H1 (cell line): ENCODE results near the gene ZNF860. TPM values are rescaled to one million over a fixed set of nuclear protein-coding genes. Genes with fewer than 3 reads are reported as not detected.

Experiments used
- CTCF ChIA-PET: fragments of 300-600 bp; sonication (Branson Sonifier 250); formaldehyde crosslinking; loops from one replicate; lab custom pipeline; 2021; ENCODE audit not compliant: partially characterized antibody; lab: Charles Lee
- POLR2A ChIA-PET: fragments of 300-600 bp; sonication (Branson Sonifier 250); formaldehyde crosslinking; loops from one replicate; lab custom pipeline; 2021; ENCODE audit warnings: inconsistent platforms; ENCODE audit not compliant: partially characterized antibody; lab: Charles Lee
- DNase-seq, 2 experiments: peaks; one replicate each; pipeline versions ENCODE4 v3.0.0 to v3.0.0-alpha.2; 2010 to 2022; ENCODE audit warnings: low spot score in 2 of 2, low read depth in 1 of 2, mixed read lengths in 1 of 2
- FAIRE-seq: peaks from 2 replicates; lab custom pipeline; 2011; peaks lifted over from hg19 to GRCh38; lab: Jason Lieb, UNC
- H2AFZ ChIP-seq: 2 replicates; pipeline ENCODE4 v1.8.1; 2012; ENCODE audit warnings: low read length, inconsistent platforms
- H2AK5ac ChIP-seq: 2 replicates; pipeline ENCODE4 v1.6.1; 2013; ENCODE audit warnings: low read depth, low read length
- H2BK120ac ChIP-seq: replicated peaks from 2 replicates; pipeline ENCODE3; 2013; ENCODE audit warnings: low read depth, low read length, inconsistent platforms
- H2BK12ac ChIP-seq: 2 replicates; pipeline ENCODE4 v1.6.1; 2013; ENCODE audit warnings: low read depth, low read length
- H2BK15ac ChIP-seq: 2 replicates; pipeline ENCODE4 v1.6.1; 2013; ENCODE audit warnings: low read length
- H2BK20ac ChIP-seq: 2 replicates; pipeline ENCODE4 v1.6.1; 2013; ENCODE audit warnings: low read length
- H2BK5ac ChIP-seq: 2 replicates; pipeline ENCODE4 v1.6.1; 2013; ENCODE audit warnings: low read depth, low read length
- H3K14ac ChIP-seq: 2 replicates; pipeline ENCODE4 v1.6.1; 2013; ENCODE audit warnings: inconsistent platforms; ENCODE audit not compliant: insufficient read length
- H3K18ac ChIP-seq: 2 replicates; pipeline ENCODE4 v1.6.1; 2013; ENCODE audit warnings: low read length; ENCODE audit errors: extremely low read depth
- H3K23ac ChIP-seq: 2 replicates; pipeline ENCODE4 v1.6.1; 2013; ENCODE audit warnings: inconsistent platforms; ENCODE audit not compliant: insufficient read length
- H3K23me2 ChIP-seq: 2 replicates; pipeline ENCODE4 v1.6.1; 2013; ENCODE audit warnings: low read depth, low read length
- H3K27ac ChIP-seq: 2 replicates; pipeline ENCODE4 v1.6.1; 2011; ENCODE audit warnings: low read depth, low read length, inconsistent platforms
- H3K27me3 ChIP-seq, 4 experiments: replicated peaks in 1 of 4; 1 replicate in 1 of 4; 2 replicates in 3 of 4; pipeline versions ENCODE4 v1.6.1 to v1.8.1; 2011 to 2013; ENCODE audit warnings: low read length in 3 of 4, mild to moderate bottlenecking in 3 of 4, inconsistent platforms in 2 of 4, mixed read lengths in 2 of 4, moderate library complexity in 1 of 4; ENCODE audit not compliant: control insufficient read depth in 3 of 4, insufficient read depth in 3 of 4; ENCODE audit errors: extremely low read depth in 1 of 4
- H3K36me3 ChIP-seq, 4 experiments: 2 replicates each; pipeline versions ENCODE4 v1.6.1 to v1.8.1; 2011 to 2013; ENCODE audit warnings: mild to moderate bottlenecking in 4 of 4, low read length in 3 of 4, moderate library complexity in 2 of 4, control low read depth in 1 of 4, inconsistent platforms in 1 of 4; ENCODE audit not compliant: insufficient read depth in 4 of 4, control insufficient read depth in 2 of 4
- H3K4ac ChIP-seq: replicated peaks from 2 replicates; pipeline ENCODE3; 2013; ENCODE audit warnings: low read length, low read depth, mixed read lengths, inconsistent platforms; ENCODE audit not compliant: insufficient read length
- H3K4me1 ChIP-seq, 4 experiments: replicated peaks in 1 of 4; 1 replicate in 1 of 4; 2 replicates in 3 of 4; pipeline versions ENCODE4 v1.6.1 to v1.8.1; 2011 to 2013; ENCODE audit warnings: low read length in 3 of 4, inconsistent platforms in 2 of 4, mixed read lengths in 1 of 4; ENCODE audit not compliant: insufficient read depth in 4 of 4, control insufficient read depth in 3 of 4
- H3K4me2 ChIP-seq, 2 experiments: 2 replicates each; pipeline versions ENCODE4 v1.6.1 to v1.8.1; 2011 to 2013; ENCODE audit warnings: low read depth in 2 of 2, low read length in 2 of 2, control low read depth in 1 of 2, inconsistent platforms in 1 of 2, mild to moderate bottlenecking in 1 of 2; ENCODE audit not compliant: insufficient read depth in 1 of 2
- H3K4me3 ChIP-seq, 4 experiments: fragments of 200-600, 300-600 bp in 1 of 4; sonication (generic), shearing (Covaris generic), sonication (Bioruptor Twin) in 1 of 4; 2 replicates each; pipeline versions ENCODE4 v1.5.1 to v1.8.1; 2011 to 2016; ENCODE audit warnings: low read length in 4 of 4, low read depth in 3 of 4, control low read depth in 2 of 4, inconsistent platforms in 2 of 4, mild to moderate bottlenecking in 2 of 4, mixed read lengths in 1 of 4, moderate library complexity in 1 of 4; ENCODE audit not compliant: insufficient read depth in 2 of 4; ENCODE audit errors: extremely low read depth in 1 of 4
- H3K56ac ChIP-seq: replicated peaks from 2 replicates; pipeline ENCODE3; 2013; ENCODE audit warnings: low read depth, mild to moderate bottlenecking, mixed read lengths, low read length, inconsistent platforms; ENCODE audit not compliant: insufficient read length
- H3K79me1 ChIP-seq: 2 replicates; pipeline ENCODE4 v1.6.1; 2013; ENCODE audit warnings: low read depth, low read length, control low read depth
- H3K79me2 ChIP-seq, 2 experiments: 2 replicates each; pipeline versions ENCODE4 v1.6.1 to v1.8.1; 2012 to 2013; ENCODE audit warnings: low read length in 2 of 2, mild to moderate bottlenecking in 2 of 2, inconsistent platforms in 1 of 2; ENCODE audit not compliant: insufficient read depth in 2 of 2, control insufficient read depth in 1 of 2
- H3K9ac ChIP-seq, 4 experiments: replicated peaks in 1 of 4; 1 replicate in 1 of 4; 2 replicates in 3 of 4; pipeline versions ENCODE4 v1.6.1 to v1.8.1; 2011 to 2013; ENCODE audit warnings: low read depth in 3 of 4, low read length in 3 of 4, control low read depth in 2 of 4, mild to moderate bottlenecking in 2 of 4, moderate library complexity in 2 of 4, inconsistent platforms in 1 of 4; ENCODE audit errors: extremely low read depth in 1 of 4
- H3K9me3 ChIP-seq, 2 experiments: 2 replicates each; pipeline versions ENCODE4 v1.6.1 to v1.8.1; 2012 to 2013; ENCODE audit warnings: mild to moderate bottlenecking in 2 of 2, moderate library complexity in 2 of 2, control low read depth in 1 of 2, inconsistent platforms in 1 of 2, low read depth in 1 of 2, low read length in 1 of 2, mixed read lengths in 1 of 2; ENCODE audit not compliant: insufficient read depth in 2 of 2
- H4K20me1 ChIP-seq, 2 experiments: replicated peaks in 1 of 2; 2 replicates each; pipeline versions ENCODE3 to v1.8.1; 2011 to 2013; ENCODE audit warnings: inconsistent platforms in 2 of 2, low read length in 2 of 2, mild to moderate bottlenecking in 1 of 2; ENCODE audit not compliant: insufficient read depth in 2 of 2, control insufficient read depth in 1 of 2
- H4K5ac ChIP-seq: 2 replicates; pipeline ENCODE4 v1.6.1; 2013; ENCODE audit warnings: low read length, low read depth, mixed read lengths, inconsistent platforms; ENCODE audit not compliant: insufficient read length
- H4K8ac ChIP-seq: 2 replicates; pipeline ENCODE4 v1.8.0; 2013; ENCODE audit warnings: mild to moderate bottlenecking, moderate library complexity, low read length, inconsistent platforms; ENCODE audit not compliant: insufficient read depth; ENCODE audit errors: extremely low read depth
- H4K91ac ChIP-seq: replicated peaks from 2 replicates; pipeline ENCODE3; 2013; ENCODE audit warnings: low read length, mixed read lengths, inconsistent platforms; ENCODE audit not compliant: insufficient read length
- CBX8 ChIP-seq: fragments of 300-800, 300-1000 bp; sonication (generic); IDR thresholded peaks from 2 replicates; pipeline ENCODE4 v1.7.1; 2016; ENCODE audit warnings: low read depth, low read length, borderline replicate concordance
- CHD1 ChIP-seq: IDR thresholded peaks from 2 replicates; pipeline ENCODE4 v1.6.1; 2012; ENCODE audit warnings: low read depth, low read length, improper control_type of control experiment
- CREB1 ChIP-seq: IDR thresholded peaks from 2 replicates; pipeline ENCODE4 v1.6.1; 2012; ENCODE audit warnings: inconsistent platforms
- E2F6 ChIP-seq: IDR thresholded peaks from 2 replicates; pipeline ENCODE4 v1.6.1; 2012; ENCODE audit warnings: inconsistent platforms
- FOSL1 ChIP-seq: IDR thresholded peaks from 2 replicates; pipeline ENCODE4 v1.6.1; 2011; ENCODE audit warnings: mild to moderate bottlenecking, low read depth, low read length, moderate library complexity; ENCODE audit not compliant: insufficient read depth
- KDM4A ChIP-seq: IDR thresholded peaks from one replicate; pipeline ENCODE4 v1.7.1; 2012; ENCODE audit warnings: low read depth, mild to moderate bottlenecking, moderate library complexity, low read length, inconsistent platforms; ENCODE audit not compliant: severe bottlenecking
- MAX ChIP-seq: IDR thresholded peaks from 2 replicates; pipeline ENCODE4 v1.6.1; 2012; ENCODE audit warnings: inconsistent platforms
- NANOG ChIP-seq: IDR thresholded peaks from 2 replicates; pipeline ENCODE4 v1.6.1; 2011; ENCODE audit warnings: low read length, low read depth, mild to moderate bottlenecking, inconsistent platforms; ENCODE audit not compliant: insufficient read depth, poor library complexity, severe bottlenecking
- POLR2A ChIP-seq, 2 experiments: IDR thresholded peaks; 1 replicate in 1 of 2; 2 replicates in 1 of 2; pipeline ENCODE4 v1.6.1; 2011; ENCODE audit warnings: low read depth in 2 of 2, low read length in 2 of 2, mild to moderate bottlenecking in 2 of 2; ENCODE audit errors: control extremely low read depth in 1 of 2
- SIRT6 ChIP-seq: IDR thresholded peaks from one replicate; pipeline ENCODE4 v1.7.1; 2012; ENCODE audit warnings: low read length, inconsistent platforms
- SP4 ChIP-seq: IDR thresholded peaks from 2 replicates; pipeline ENCODE4 v1.6.1; 2012; ENCODE audit warnings: low read length, inconsistent platforms
- WGBS, 2 experiments: shearing (Covaris generic) in 1 of 2; methylation state at CpG; one replicate each; pipeline versions ENCODE4 v1.1.6 to v1.1.7; 2013 to 2015; ENCODE audit warnings: low lambda C conversion rate in 2 of 2, mixed read lengths in 2 of 2, inconsistent platforms in 1 of 2, low coverage in 1 of 2, missing lambda C conversion rate in 1 of 2; ENCODE audit not compliant: insufficient replicate concordance in 2 of 2, insufficient coverage in 1 of 2, insufficient read length in 1 of 2; ENCODE audit errors: extremely low coverage in 1 of 2, missing lambda C conversion rate in 1 of 2; 5-methylcytosine and 5-hydroxymethylcytosine counted together
- polyA plus RNA-seq, 7 experiments: library from polyadenylated mRNA; depleted of rRNA in 3 of 7; stranded (reverse) in 5 of 7; unstranded in 2 of 7; fragments of >200 nt in 5 of 7; fragments of 200-250 nt in 2 of 7; gene quantifications; 1 replicate in 5 of 7; 2 replicates in 1 of 7; 4 replicates in 1 of 7; pipeline versions ENCODE4 v1.2.1 to v1.2.3, GENCODE V29; 2011 to 2013; ENCODE audit warnings: missing spikeins in 2 of 7, mixed read lengths in 2 of 7
- total RNA-seq: library from RNA; stranded (reverse); fragmentation: NEBNext Ultra II Directional; extraction: Animal tissue kit (Norgen Biotek cat#: 25700); gene quantifications from 2 replicates; pipeline ENCODE4 v1.2.1, GENCODE V29; 2021

The ZNF860 gene
- total and polyA plus RNA-seq, 2 of the 8 experiments (the other 6 are each of a cell fraction or from before 2014, with no cell fraction given) = 3.2 to 8.6 TPM

GRCh38 chr3:32009957-32010356, 28.4 kb downstream of the ZNF860 start:
- CTCF ChIA-PET = interaction anchor here (0.6 to 3.2 kb wide), 6 partner anchors 9 to 206 kb away, joined by 3 to 17 read pairs (median 3); no protein-coding TSS in a partner anchor

More at GRCh38 chr3:32009957-32010356, 28.4 kb downstream of the ZNF860 start:
- H2BK12ac ChIP-seq = no peak overlapping the region
- H4K91ac ChIP-seq = no peak overlapping the region
- H3K27me3 ChIP-seq = no peaks in the 10 kb centered on the region
- H4K20me1 ChIP-seq = no peaks in the 10 kb centered on the region
- no peaks in the 10 kb centered on the region for H3K4me1 ChIP-seq
- no peak overlapping the region for H2AFZ ChIP-seq
- FAIRE-seq = no peak
- H3K4ac ChIP-seq = no peak overlapping the region
- H3K36me3 ChIP-seq = no peaks in the 10 kb centered on the region
- TF ChIP-seq CREB1 (no peak), NANOG (no peak), E2F6 (no peak), MAX (no peak), CBX8 (no peak), SIRT6 (no peak), SP4 (no peak), POLR2A (IDR thresholded peaks at IDR 0.05; ENCODE audit: control extremely low read depth in 1 of 2, low read depth in 2 of 2, low read length in 2 of 2) (no peak), KDM4A (no peak), FOSL1 (no peak), CHD1 (no peak)
- H2BK15ac ChIP-seq = no peak overlapping the region
- no peak overlapping the region for H3K27ac ChIP-seq
- H3K9me3 ChIP-seq = peaks cover 2 to 5% of the 10 kb centered on the region in 2 experiments; a peak in 1 of 4 replicates
- no peak overlapping the region for H2AK5ac ChIP-seq
- 89% methylated on average over 2 of the region's 2 CpGs; no CpG with 5 or more reads in 1 of the 2 experiments for WGBS, 2 experiments
- POLR2A ChIA-PET = no interaction called here
- no peak overlapping the region for H4K5ac ChIP-seq
- H2BK20ac ChIP-seq = no peak overlapping the region
- H3K14ac ChIP-seq = no peak overlapping the region
- H3K79me2 ChIP-seq = no peaks in the 10 kb centered on the region
- no peak overlapping the region for H3K4me3 ChIP-seq
- H3K9ac ChIP-seq = no peak overlapping the region
- no peak overlapping the region for H3K18ac ChIP-seq
- no peak for DNase-seq
- H3K79me1 ChIP-seq = no peaks in the 10 kb centered on the region
- H2BK120ac ChIP-seq = no peak overlapping the region
- no peak overlapping the region for H3K56ac ChIP-seq
- H3K23me2 ChIP-seq = no peaks in the 10 kb centered on the region
- no peak overlapping the region for H3K23ac ChIP-seq
- H3K4me2 ChIP-seq = no peak overlapping the region
- H4K8ac ChIP-seq = no peak overlapping the region
- H2BK5ac ChIP-seq = no peak overlapping the region
